ENCODE results near the gene GRAP2. TPM values are rescaled to one million over a fixed set of nuclear protein-coding genes. Genes with fewer than 3 reads are reported as not detected.

The GRAP2 gene
- total and polyA plus RNA-seq, 2 experiments from 2014 or later, result 0.42 TPM; not detected in 1

- no peak for TF ChIP-seq ZNF462 (CRISPR knock-in tag; IDR thresholded peaks at IDR 0.05)
Measured at GRCh38 chr22:39970742-39971141, 69.9 kb downstream of the GRAP2 start (continued).

- Histone ChIP-seq H3K27ac (ENCODE audit: low read depth) (no peak overlapping the region), H3K9me2 (ENCODE audit: insufficient read depth) (no peaks in the 10 kb centered on the region), H3K27me3 (ENCODE audit: insufficient read depth) (no peaks in the 10 kb centered on the region), H3K4me2 (no peak overlapping the region), H2AFZ (peak overlapping the region; percentile 38; the same call in 1 of the 2 replicates), H3K79me2 (replicated peaks; ENCODE audit: insufficient read depth) (no peaks in the 10 kb centered on the region), H3K4me1 (ENCODE audit: insufficient read depth) (peaks cover 4% of the 10 kb centered on the region; the same call in 1 of the 2 replicates), H4K20me1 (replicated peaks; ENCODE audit: insufficient read depth) (no peaks in the 10 kb centered on the region), H3K4me3 (no peak overlapping the region), H3F3A (replicated peaks; ENCODE audit: low read depth) (0 out of 2 replicates have a peak, but pooled peaks cover under 1% of the 10 kb centered on the region), H3K36me3 (ENCODE audit: insufficient read depth) (no peaks in the 10 kb centered on the region)
- Mint-ChIP-seq H3K4me3 (no peak overlapping the region), H3K36me3 (ENCODE audit: low read depth) (no peaks in the 10 kb centered on the region), H3K4me1 (peaks cover 26% of the 10 kb centered on the region), H3K27me3 (ENCODE audit: insufficient read depth, low read depth, poor library complexity) (peaks cover 12% of the 10 kb centered on the region), H3K9me3 (no peaks in the 10 kb centered on the region), H3K27ac (no peak overlapping the region)
- ATAC-seq (no peak; the same call in 2 of the 3 replicates), DNase-seq (ENCODE audit: low spot score) (no peak)
- TF ChIP-seq CREB1 (CRISPR knock-in tag; IDR thresholded peaks at IDR 0.05; ENCODE audit: low read depth) (no peak), EZH2 (IDR thresholded peaks at IDR 0.05; ENCODE audit: low read depth, unreplicated experiment) (no peak), ZNF114 (CRISPR knock-in tag; IDR thresholded peaks at IDR 0.05) (no peak), ZNF331 (CRISPR knock-in tag; IDR thresholded peaks at IDR 0.05; ENCODE audit: low read depth) (no peak), CTCF (conservative IDR thresholded peaks at IDR 0.05; ENCODE audit: low read depth in 2 of 2) (no peak), ZNF462 (CRISPR knock-in tag; IDR thresholded peaks at IDR 0.05) (no peak)
Measured at GRCh38 chr22:39972641-39973040, 71.8 kb downstream of the GRAP2 start.
